Measurements from ENCODE around the gene MEGF11. TPM values are rescaled to one million over a fixed set of nuclear protein-coding genes. Genes with fewer than 3 reads are reported as not detected.

Gene MEGF11
- total RNA-seq, 2 experiments from 2014 or later = not detected

GRCh38 chr15:65958835-65959234 lies 294.7 kb downstream of the MEGF11 start:
- H3K36me3 Mint-ChIP-seq = no peaks in the 10 kb centered on the region
- no peaks in the 10 kb centered on the region for H3K4me1 Mint-ChIP-seq
- CTCF ChIA-PET = no interaction called here
- DNase-seq = no peak
- no peaks in the 10 kb centered on the region for H3K9me3 Mint-ChIP-seq (ENCODE audit: low read depth)
- ATAC-seq = no peak
- H3K27ac Mint-ChIP-seq = no peak overlapping the region
- H3K27me3 Mint-ChIP-seq = peaks cover 49% of the 10 kb centered on the region
- no peak overlapping the region for H3K4me3 Mint-ChIP-seq

GRCh38 chr15:65957451-65957850 lies 296.1 kb downstream of the MEGF11 start:
- H3K27me3 Mint-ChIP-seq = peaks cover 36% of the 10 kb centered on the region
- no peaks in the 10 kb centered on the region for H3K4me1 Mint-ChIP-seq
- CTCF ChIA-PET = no interaction called here
- no peak overlapping the region for H3K4me3 Mint-ChIP-seq
- H3K9me3 Mint-ChIP-seq (ENCODE audit: low read depth) = no peaks in the 10 kb centered on the region
- ATAC-seq (no peak), DNase-seq (no peak)
- H3K36me3 Mint-ChIP-seq = no peaks in the 10 kb centered on the region
- H3K27ac Mint-ChIP-seq = no peak overlapping the region

- ATAC-seq = no peak
- CTCF ChIA-PET = no interaction called here
- H3K36me3 Mint-ChIP-seq = no peaks in the 10 kb centered on the region
Measured at GRCh38 chr15:65956899-65957298, 296.7 kb downstream of the MEGF11 start.

GRCh38 chr15:65956307-65956706 lies 297.2 kb downstream of the MEGF11 start:
- no peaks in the 10 kb centered on the region for H3K9me3 Mint-ChIP-seq (ENCODE audit: low read depth)
- H3K4me1 Mint-ChIP-seq = no peaks in the 10 kb centered on the region
- CTCF ChIA-PET = no interaction called here
- DNase-seq (no peak), ATAC-seq (no peak)
- no peak overlapping the region for H3K27ac Mint-ChIP-seq
- H3K27me3 Mint-ChIP-seq = peaks cover 27% of the 10 kb centered on the region
- H3K4me3 Mint-ChIP-seq = no peak overlapping the region
- H3K36me3 Mint-ChIP-seq = no peaks in the 10 kb centered on the region

More at GRCh38 chr15:65956899-65957298, 296.7 kb downstream of the MEGF11 start:
- Mint-ChIP-seq H3K9me3 (ENCODE audit: low read depth) (no peaks in the 10 kb centered on the region), H3K27ac (no peak overlapping the region), H3K4me1 (no peaks in the 10 kb centered on the region), H3K4me3 (no peak overlapping the region), H3K27me3 (peaks cover 33% of the 10 kb centered on the region)
- no peak for DNase-seq

- H3K27ac Mint-ChIP-seq = no peak overlapping the region
- peaks cover 6% of the 10 kb centered on the region for H3K4me1 Mint-ChIP-seq
- no peaks in the 10 kb centered on the region for H3K36me3 Mint-ChIP-seq
- DNase-seq (no peak), ATAC-seq (no peak)
- H3K9me3 Mint-ChIP-seq (ENCODE audit: low read depth) = no peaks in the 10 kb centered on the region
- CTCF ChIA-PET = no interaction called here
- no peak overlapping the region for H3K4me3 Mint-ChIP-seq
- H3K27me3 Mint-ChIP-seq = peaks cover 22% of the 10 kb centered on the region
Measured at GRCh38 chr15:65954289-65954741, 299.2 kb downstream of the MEGF11 start.

- ATAC-seq = no peak
- H3K36me3 Mint-ChIP-seq = no peaks in the 10 kb centered on the region
- H3K4me3 Mint-ChIP-seq = no peak overlapping the region
- H3K4me1 Mint-ChIP-seq = peaks cover 6% of the 10 kb centered on the region
- CTCF ChIA-PET = interaction anchor here (0.9 kb wide), 1 partner anchor 569 kb away, joined by 3 read pairs; no protein-coding TSS in a partner anchor
- no peak for DNase-seq
- no peak overlapping the region for H3K27ac Mint-ChIP-seq
- peaks cover 22% of the 10 kb centered on the region for H3K27me3 Mint-ChIP-seq
- no peaks in the 10 kb centered on the region for H3K9me3 Mint-ChIP-seq (ENCODE audit: low read depth)
Measured at GRCh38 chr15:65953622-65954021, 299.9 kb downstream of the MEGF11 start.

GRCh38 chr15:65952391-65953053 lies 301.0 kb downstream of the MEGF11 start:
- peak; percentile 48 for DNase-seq
- Mint-ChIP-seq H3K4me3 (no peak overlapping the region), H3K36me3 (no peaks in the 10 kb centered on the region), H3K9me3 (ENCODE audit: low read depth) (no peaks in the 10 kb centered on the region), H3K27me3 (peaks cover 26% of the 10 kb centered on the region), H3K27ac (no peak overlapping the region), H3K4me1 (peaks cover 6% of the 10 kb centered on the region)
- no peak for ATAC-seq
- CTCF ChIA-PET = interaction anchor here (1.1 to 1.6 kb wide), 2 partner anchors 14 to 30 kb away, joined by 3 read pairs; no protein-coding TSS in a partner anchor

- Mint-ChIP-seq H3K36me3 (no peaks in the 10 kb centered on the region), H3K9me3 (ENCODE audit: low read depth) (no peaks in the 10 kb centered on the region), H3K27ac (no peak overlapping the region), H3K4me1 (peaks cover 6% of the 10 kb centered on the region), H3K27me3 (peaks cover 22% of the 10 kb centered on the region), H3K4me3 (no peak overlapping the region)
- ATAC-seq (no peak), DNase-seq (no peak)
- CTCF ChIA-PET = no interaction called here
Measured at GRCh38 chr15:65951007-65951406, 302.5 kb downstream of the MEGF11 start.

- ATAC-seq = no peak
- Mint-ChIP-seq H3K9me3 (ENCODE audit: low read depth) (no peaks in the 10 kb centered on the region), H3K4me3 (no peak overlapping the region), H3K27ac (no peak overlapping the region), H3K27me3 (peaks cover 22% of the 10 kb centered on the region), H3K36me3 (no peaks in the 10 kb centered on the region), H3K4me1 (peaks cover 6% of the 10 kb centered on the region)
- CTCF ChIA-PET = no interaction called here
- DNase-seq = no peak
Measured at GRCh38 chr15:65949491-65949890, 304.1 kb downstream of the MEGF11 start.

- H3K27me3 Mint-ChIP-seq = peaks cover 24% of the 10 kb centered on the region
- peaks cover 6% of the 10 kb centered on the region for H3K4me1 Mint-ChIP-seq
- H3K27ac Mint-ChIP-seq = no peak overlapping the region
- no peaks in the 10 kb centered on the region for H3K9me3 Mint-ChIP-seq (ENCODE audit: low read depth)
- CTCF ChIA-PET = no interaction called here
- H3K4me3 Mint-ChIP-seq = no peak overlapping the region
- ATAC-seq (no peak), DNase-seq (no peak)
- H3K36me3 Mint-ChIP-seq = no peaks in the 10 kb centered on the region
Measured at GRCh38 chr15:65949011-65949410, 304.5 kb downstream of the MEGF11 start.

- H3K4me1 Mint-ChIP-seq = peaks cover 10% of the 10 kb centered on the region
- DNase-seq (no peak), ATAC-seq (no peak)
- CTCF ChIA-PET = no interaction called here
- no peaks in the 10 kb centered on the region for H3K36me3 Mint-ChIP-seq
- no peak overlapping the region for H3K4me3 Mint-ChIP-seq
- H3K27ac Mint-ChIP-seq = no peak overlapping the region
- H3K9me3 Mint-ChIP-seq (ENCODE audit: low read depth) = no peaks in the 10 kb centered on the region
- peaks cover 27% of the 10 kb centered on the region for H3K27me3 Mint-ChIP-seq
Measured at GRCh38 chr15:65948383-65948782, 305.2 kb downstream of the MEGF11 start.

- no peaks in the 10 kb centered on the region for H3K36me3 Mint-ChIP-seq
- H3K4me1 Mint-ChIP-seq = peaks cover 22% of the 10 kb centered on the region
- CTCF ChIA-PET = no interaction called here
- no peak overlapping the region for H3K4me3 Mint-ChIP-seq
- no peak overlapping the region for H3K27ac Mint-ChIP-seq
- H3K27me3 Mint-ChIP-seq = peaks cover 28% of the 10 kb centered on the region
- H3K9me3 Mint-ChIP-seq (ENCODE audit: low read depth) = no peaks in the 10 kb centered on the region
- DNase-seq (no peak), ATAC-seq (no peak)
Measured at GRCh38 chr15:65947041-65947440, 306.5 kb downstream of the MEGF11 start.

- H3K4me1 Mint-ChIP-seq = peaks cover 26% of the 10 kb centered on the region
- no peaks in the 10 kb centered on the region for H3K36me3 Mint-ChIP-seq
- no peak overlapping the region for H3K27ac Mint-ChIP-seq
- no peaks in the 10 kb centered on the region for H3K9me3 Mint-ChIP-seq (ENCODE audit: low read depth)
- no peak for ATAC-seq
- H3K4me3 Mint-ChIP-seq = no peak overlapping the region
- CTCF ChIA-PET = no interaction called here
- peaks cover 35% of the 10 kb centered on the region for H3K27me3 Mint-ChIP-seq
- no peak for DNase-seq
Measured at GRCh38 chr15:65945616-65946015, 307.9 kb downstream of the MEGF11 start.

- H3K4me1 Mint-ChIP-seq = peaks cover 26% of the 10 kb centered on the region
- H3K9me3 Mint-ChIP-seq (ENCODE audit: low read depth) = no peaks in the 10 kb centered on the region
- H3K27ac Mint-ChIP-seq = no peak overlapping the region
- DNase-seq (no peak), ATAC-seq (no peak)
- no peaks in the 10 kb centered on the region for H3K36me3 Mint-ChIP-seq
- peaks cover 35% of the 10 kb centered on the region for H3K27me3 Mint-ChIP-seq
- CTCF ChIA-PET = no interaction called here
- no peak overlapping the region for H3K4me3 Mint-ChIP-seq
Measured at GRCh38 chr15:65944404-65944803, 309.1 kb downstream of the MEGF11 start.
